PC-3 (cell line): ENCODE data around the gene HHATL. TPM values are rescaled to one million over a fixed set of nuclear protein-coding genes. Genes with fewer than 3 reads are reported as not detected.

Experiments used
- ATAC-seq: fragments of 200-7000 bp; cut with Tn5 transposase; 2 replicates; pipeline ENCODE4 v1.9.1; 2020; ENCODE audit warnings: mild to moderate bottlenecking, moderate library complexity
- BruUV-seq: library from RNA; stranded (reverse); fragments of 400-500 nt; replicated peaks from 2 replicates; lab custom pipeline; 2021; lab: Mats Ljungman, UMichigan
- CTCF ChIA-PET: fragments of 300-600 bp; sonication (Branson Sonifier 250); formaldehyde crosslinking; loops from one replicate; lab custom pipeline; 2022; ENCODE audit warnings: antibody characterized with exemption; lab: Charles Lee
- POLR2A ChIA-PET: fragments of 300-600 bp; sonication (Branson Sonifier 250); formaldehyde crosslinking; loops from one replicate; lab custom pipeline; 2022; ENCODE audit warnings: antibody characterized with exemption; ENCODE audit not compliant: unreplicated experiment; lab: Charles Lee
- DNase-seq: peaks from one replicate; pipeline ENCODE4 v3.0.0-alpha.2; 2015
- H2AFZ ChIP-seq: fragments of 300-600 bp; sonication (generic); 2 replicates; pipeline ENCODE4 v1.6.0; 2016; ENCODE audit warnings: antibody characterized with exemption, low read length
- H3F3A ChIP-seq: fragments of 300-600 bp; sonication (generic); one replicate; pipeline ENCODE4 v1.6.0; 2017; ENCODE audit warnings: antibody characterized with exemption, low read length, control low read depth, mild to moderate bottlenecking; ENCODE audit not compliant: unreplicated experiment
- H3K27ac ChIP-seq: fragments of 300-600 bp; sonication (generic); 2 replicates; pipeline ENCODE4 v1.5.1; 2016; ENCODE audit warnings: mild to moderate bottlenecking, low read length
- H3K27me3 ChIP-seq: fragments of 300-600 bp; sonication (generic); 2 replicates; pipeline ENCODE4 v1.6.1; 2016; ENCODE audit warnings: low read length, mixed read lengths
- H3K36me3 ChIP-seq: fragments of 300-600 bp; sonication (generic); 2 replicates; pipeline ENCODE4 v1.6.1; 2016; ENCODE audit warnings: low read depth, mixed run types, low read length, mixed read lengths
- H3K4me1 ChIP-seq: fragments of 300-600 bp; sonication (generic); 2 replicates; pipeline ENCODE4 v1.5.1; 2016; ENCODE audit warnings: low read length; ENCODE audit not compliant: insufficient read depth
- H3K4me2 ChIP-seq: fragments of 300-600 bp; sonication (generic); 2 replicates; pipeline ENCODE4 v1.6.0; 2016; ENCODE audit warnings: low read length
- H3K4me3 ChIP-seq: fragments of 300-600 bp; sonication (generic); 2 replicates; pipeline ENCODE4 v1.5.1; 2016; ENCODE audit warnings: mild to moderate bottlenecking, low read length, mixed read lengths
- H3K79me2 ChIP-seq: fragments of 300-600 bp; sonication (generic); 2 replicates; pipeline ENCODE4 v1.6.1; 2017; ENCODE audit warnings: low read length, mixed read lengths
- H3K9ac ChIP-seq: fragments of 300-600 bp; sonication (generic); 2 replicates; pipeline ENCODE4 v1.6.0; 2016; ENCODE audit warnings: mild to moderate bottlenecking, low read length
- H3K9me2 ChIP-seq: fragments of 300-600 bp; sonication (generic); replicated peaks from 2 replicates; pipeline ENCODE4 v1.6.1; 2016; ENCODE audit warnings: mixed run types, low read length, mixed read lengths
- H3K9me3 ChIP-seq: fragments of 300-600 bp; sonication (generic); 2 replicates; pipeline ENCODE4 v1.6.1; 2016; ENCODE audit warnings: low read length, mixed read lengths
- H4K20me1 ChIP-seq: fragments of 300-600 bp; sonication (generic); 2 replicates; pipeline ENCODE4 v1.6.1; 2016; ENCODE audit warnings: low read length, mixed read lengths
- CTCF ChIP-seq: fragments of 300-600 bp; sonication (generic); conservative IDR thresholded peaks from 2 replicates; pipeline ENCODE4 v1.5.1; 2017; ENCODE audit warnings: antibody characterized with exemption, low read depth, mild to moderate bottlenecking, low read length
- EZH2 ChIP-seq: fragments of 300-600 bp; sonication (generic); IDR thresholded peaks from one replicate; pipeline ENCODE4 v1.6.1; 2017; ENCODE audit warnings: antibody characterized with exemption, mild to moderate bottlenecking, low read length; ENCODE audit not compliant: unreplicated experiment
- EZH2phosphoT487 ChIP-seq: fragments of 300-600 bp; sonication (generic); IDR thresholded peaks from 2 replicates; pipeline ENCODE4 v1.6.1; 2018; ENCODE audit warnings: mild to moderate bottlenecking, antibody characterized with exemption, low read length, borderline replicate concordance
- intact Hi-C: fragments of 100-400 bp; cut with micrococcal nuclease; formaldehyde crosslinking; loops from 2 replicates; pipeline ENCODE4 v1.9.0; 2023
- total RNA-seq: library from RNA; depleted of rRNA; stranded (reverse); fragments of >200 nt; gene quantifications from 2 replicates; pipeline ENCODE4 v1.2.3, GENCODE V29; 2014

HHATL gene
- total RNA-seq, 1 experiment from 2014 or later = not detected

GRCh38 chr3:42688016-42688415 lies 14.6 kb downstream of the HHATL start:
- POLR2A ChIA-PET = no interaction called here
- Histone ChIP-seq H3K9me2 (no peaks in the 10 kb centered on the region), H3K4me2 (no peak overlapping the region), H2AFZ (no peak overlapping the region), H3K27me3 (no peaks in the 10 kb centered on the region), H3K9me3 (no peaks in the 10 kb centered on the region), H3K79me2 (no peaks in the 10 kb centered on the region), H3K36me3 (no peaks in the 10 kb centered on the region), H3K4me3 (no peak overlapping the region), H3K27ac (no peak overlapping the region), H3F3A (no peaks in the 10 kb centered on the region), H3K9ac (no peak overlapping the region), H3K4me1 (peaks cover 15% of the 10 kb centered on the region), H4K20me1 (no peaks in the 10 kb centered on the region)
- TF ChIP-seq EZH2 (no peak), CTCF (no peak), EZH2phosphoT487 (no peak)
- no TSS peak for BruUV-seq
- ATAC-seq = no peak
- no peak for DNase-seq
- CTCF ChIA-PET = no interaction called here
- intact Hi-C loops = no loop called here

GRCh38 chr3:42686832-42687650 lies 15.6 kb downstream of the HHATL start:
- Histone ChIP-seq H3K4me1 (peaks cover 15% of the 10 kb centered on the region), H3F3A (no peaks in the 10 kb centered on the region), H3K36me3 (no peaks in the 10 kb centered on the region), H3K4me3 (no peak overlapping the region), H3K4me2 (no peak overlapping the region), H3K9me3 (no peaks in the 10 kb centered on the region), H4K20me1 (no peaks in the 10 kb centered on the region), H3K9ac (no peak overlapping the region), H3K27me3 (no peaks in the 10 kb centered on the region), H2AFZ (no peak overlapping the region), H3K79me2 (no peaks in the 10 kb centered on the region), H3K27ac (no peak overlapping the region), H3K9me2 (no peaks in the 10 kb centered on the region)
- no peak for TF ChIP-seq CTCF
- TF ChIP-seq EZH2phosphoT487 = no peak
- TF ChIP-seq EZH2 = no peak
- BruUV-seq = no TSS peak
- ATAC-seq (no peak), DNase-seq (no peak)
- POLR2A ChIA-PET = no interaction called here
- intact Hi-C loops = no loop called here
- CTCF ChIA-PET = no interaction called here
